Right lobe of liver (tissue), 4 donors: ENCODE data around the gene PLCB1.

ENCODE experiments used
- CTCF ChIP-seq, 4 donors: fragments of 200-600 bp in 3 of 4; fragments of 450-650 bp in 1 of 4; IDR thresholded peaks; one replicate each; pipeline versions ENCODE4 v1.5.1 to v1.8.0; 2016 to 2022; ENCODE audit warnings: antibody characterized with exemption in 4 of 4, mild to moderate bottlenecking in 2 of 4
- POLR2A ChIP-seq: fragments of 450-650 bp; IDR thresholded peaks from one replicate; pipeline ENCODE4 v1.6.1; 2017; ENCODE audit warnings: antibody characterized with exemption, mild to moderate bottlenecking
- donor health status: DM: no; HTN: no; CAD: no.
- donor health status: DM: no; HTN: no; CAD: no.
- donor health status: DM: no; HTN: yes; CAD: no.

GRCh38 chr20:8860011-8860495 is 728.0 kb downstream of the PLCB1 start:
- TF ChIP-seq POLR2A (no peak), CTCF (IDR thresholded peaks at IDR 0.05) (no peak)
